ENCODE results near the gene SHC1.

Gene SHC1

GRCh38 chr1:154973344-154974101 is 3.0 kb upstream of the SHC1 start:
- peak; percentile 88 to 96 (median 95) for DNase-seq

GRCh38 chr1:154972517-154973343 is 2.2 kb upstream of the SHC1 start:
- no peak for DNase-seq

GRCh38 chr1:154972213-154972516 is 1.6 kb upstream of the SHC1 start:
- DNase-seq = no peak

- no peak for DNase-seq
Observed at GRCh38 chr1:154971341-154971998, 923 bp upstream of the SHC1 start.

- DNase-seq = no peak
Observed at GRCh38 chr1:154969860-154970452, 591 bp downstream of the SHC1 start.

GRCh38 chr1:154969246-154969645 is 1.3 kb downstream of the SHC1 start:
- no peak for DNase-seq

- DNase-seq = no peak
Observed at GRCh38 chr1:154968731-154969130, 1.8 kb downstream of the SHC1 start.

- DNase-seq = no peak
Observed at GRCh38 chr1:154967331-154967950, 3.1 kb downstream of the SHC1 start.

GRCh38 chr1:154966111-154966510 is 4.4 kb downstream of the SHC1 start:
- DNase-seq = no peak

GRCh38 chr1:154964359-154964758 is 6.2 kb downstream of the SHC1 start:
- DNase-seq = no peak

GRCh38 chr1:154963643-154964042 is 6.9 kb downstream of the SHC1 start:
- DNase-seq = no peak

GRCh38 chr1:154962795-154963330 is 7.7 kb downstream of the SHC1 start:
- no peak for DNase-seq

- DNase-seq = peak in 2 of 3 experiments; percentile 74 to 76
Observed at GRCh38 chr1:154962156-154962749, 8.3 kb downstream of the SHC1 start.

GRCh38 chr1:154961207-154962155 is 9.1 kb downstream of the SHC1 start, which contains the start of gene PYGO2:
Gene PYGO2, minus strand, starts transcription at chr1:154961782. Its CDS starts 206 bp downstream, at chr1:154961576.
- DNase-seq = peak; percentile 86 to 91 (median 90)

- no peak for DNase-seq
Observed at GRCh38 chr1:154960446-154961136, 10.0 kb downstream of the SHC1 start.

GRCh38 chr1:154959426-154959780 is 11.1 kb downstream of the SHC1 start:
- DNase-seq = no peak

GRCh38 chr1:154958681-154959425 is 11.7 kb downstream of the SHC1 start:
- DNase-seq = no peak

- no peak for DNase-seq
Observed at GRCh38 chr1:154958036-154958435, 12.5 kb downstream of the SHC1 start.

GRCh38 chr1:154957091-154957657 is 13.4 kb downstream of the SHC1 start:
- DNase-seq = no peak

Measured in NCI-H1417 (cell line).